ENCODE data around the gene RIT2. TPM values are rescaled to one million over a fixed set of nuclear protein-coding genes. Genes with fewer than 3 reads are reported as not detected.

RIT2 gene
- total RNA-seq: 21.8 TPM

DNA sequence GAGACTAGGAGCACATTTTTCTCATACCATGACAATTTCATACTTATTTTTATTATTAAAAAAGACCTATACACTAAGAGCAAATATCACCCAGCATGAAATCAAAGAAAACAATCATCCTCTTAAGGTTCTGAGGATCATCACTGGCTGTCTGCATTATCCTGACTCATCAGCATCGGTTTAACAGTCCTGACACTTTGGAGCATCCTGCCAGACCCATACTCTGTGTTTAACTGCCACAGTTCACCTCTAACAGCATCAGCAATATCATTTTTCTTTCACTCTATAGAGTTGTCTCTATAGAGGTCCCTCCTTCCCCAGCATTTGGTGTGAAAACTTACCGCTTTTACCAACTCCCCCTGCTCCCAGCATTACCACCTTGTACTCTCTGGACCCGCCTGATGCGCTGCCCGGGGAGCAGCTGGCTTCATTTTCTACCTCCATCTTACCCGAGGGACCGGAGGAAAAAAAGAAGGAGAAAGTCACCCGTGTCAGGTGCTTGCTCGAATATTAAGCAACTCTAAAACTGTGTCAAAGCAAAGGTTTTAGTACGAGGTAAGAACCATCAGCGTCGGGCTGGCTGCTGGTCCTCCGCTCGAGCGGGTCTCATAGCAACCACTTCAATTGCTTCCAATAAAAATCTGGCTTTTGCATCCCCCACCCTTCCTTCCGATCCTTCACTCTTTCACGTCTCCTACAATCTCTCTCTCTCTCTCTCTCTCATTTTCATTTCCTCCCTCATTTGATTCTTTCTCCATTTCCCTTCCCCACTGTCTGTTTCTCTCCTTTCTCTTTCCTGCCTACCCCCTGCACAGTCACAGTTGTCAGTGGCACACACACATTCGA is at the start of gene RIT2:
TSS of gene RIT2 (minus strand) at position 610 of the 846 bp plus-strand sequence.
- DNase-seq: no peak

DNA sequence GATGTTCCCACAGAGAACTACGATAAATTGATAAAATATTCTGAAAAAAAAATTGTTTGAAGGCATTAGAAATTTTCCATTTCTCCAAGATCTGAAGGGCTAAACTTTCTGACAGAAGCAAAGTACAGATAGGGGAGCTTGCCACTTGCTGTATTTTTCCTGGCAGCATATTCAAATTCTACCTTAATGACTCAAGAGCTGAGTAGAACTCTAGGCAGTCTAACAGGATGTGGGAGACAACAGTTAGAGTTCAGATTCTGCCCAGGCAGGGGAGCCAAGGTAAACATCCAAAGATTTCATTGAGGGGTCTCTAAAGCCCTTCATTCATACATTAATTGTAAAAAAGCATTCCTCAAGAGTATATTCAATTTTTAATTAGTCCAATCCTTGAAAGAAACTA is 46.0 kb upstream of the RIT2 start:
- no peak for DNase-seq

DNA sequence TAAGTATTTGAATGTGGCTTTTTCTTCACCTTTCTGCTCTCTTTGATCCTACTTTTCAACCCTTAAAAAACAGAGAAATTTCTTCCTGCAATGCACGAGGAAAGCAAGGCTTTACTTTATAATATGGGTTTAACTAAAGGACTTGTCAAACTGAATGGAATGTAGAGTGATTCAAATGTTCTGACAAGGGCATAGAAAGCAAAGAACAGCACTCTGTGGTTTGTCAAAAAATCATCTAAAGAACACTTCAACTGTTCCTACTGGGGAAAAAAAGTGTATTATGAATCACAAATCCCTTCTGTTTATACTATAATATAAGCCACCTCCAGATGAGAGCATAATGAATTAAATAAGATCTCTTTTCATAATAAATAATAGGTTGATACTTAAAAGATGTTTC is 45.0 kb upstream of the RIT2 start:
- no peak for DNase-seq

DNA sequence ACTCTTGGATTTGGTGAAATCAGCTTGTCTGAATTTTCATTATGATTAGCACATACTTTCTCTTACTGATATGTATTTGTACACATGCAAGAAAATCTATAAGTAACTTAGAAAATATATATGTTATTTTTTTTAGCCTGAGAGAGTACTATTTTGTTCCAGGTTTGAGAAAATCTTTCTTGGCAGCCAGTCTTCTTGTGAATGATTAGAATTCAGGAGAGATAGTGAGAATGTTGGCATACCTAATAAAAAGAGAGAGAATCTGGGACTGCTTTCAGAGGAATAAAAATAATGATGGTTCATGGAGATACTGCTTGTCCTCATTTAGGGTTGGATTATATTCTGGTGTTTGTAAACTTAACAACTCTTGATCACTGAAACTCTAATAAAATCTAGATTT is 44.4 kb upstream of the RIT2 start:
- DNase-seq: no peak

DNA sequence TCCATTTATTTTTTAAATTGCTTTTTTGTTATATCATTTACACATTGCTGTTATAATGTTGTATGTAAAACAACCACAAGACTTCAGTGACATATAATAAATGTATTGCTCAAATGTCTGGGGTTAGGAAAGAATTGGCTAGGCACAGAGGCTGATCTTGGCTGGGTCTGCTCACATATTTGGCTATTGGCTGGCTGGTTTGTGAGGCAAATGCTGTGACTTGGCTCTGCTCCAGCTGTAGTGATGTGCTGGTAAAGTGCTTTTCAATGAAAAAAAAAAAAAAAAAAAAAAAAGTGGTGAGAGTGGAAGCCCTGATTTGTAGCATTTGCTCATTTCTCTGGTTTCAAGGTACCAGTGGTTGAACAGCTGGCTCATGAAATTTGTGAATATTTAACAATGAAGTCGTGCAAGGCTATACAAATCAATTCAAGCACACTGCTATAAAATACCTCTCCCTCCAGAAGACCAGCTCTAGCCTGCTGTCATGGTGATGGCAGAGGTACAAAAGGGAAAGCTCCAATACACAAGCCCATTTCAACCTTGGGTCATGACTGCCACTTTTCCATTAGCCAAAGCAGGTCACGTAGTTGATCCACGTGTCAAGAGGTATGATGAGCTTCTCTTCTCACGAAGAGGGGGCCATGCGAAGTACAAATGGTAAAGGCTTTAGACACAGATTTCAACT is 43.7 kb upstream of the RIT2 start:
- DNase-seq: no peak

DNA sequence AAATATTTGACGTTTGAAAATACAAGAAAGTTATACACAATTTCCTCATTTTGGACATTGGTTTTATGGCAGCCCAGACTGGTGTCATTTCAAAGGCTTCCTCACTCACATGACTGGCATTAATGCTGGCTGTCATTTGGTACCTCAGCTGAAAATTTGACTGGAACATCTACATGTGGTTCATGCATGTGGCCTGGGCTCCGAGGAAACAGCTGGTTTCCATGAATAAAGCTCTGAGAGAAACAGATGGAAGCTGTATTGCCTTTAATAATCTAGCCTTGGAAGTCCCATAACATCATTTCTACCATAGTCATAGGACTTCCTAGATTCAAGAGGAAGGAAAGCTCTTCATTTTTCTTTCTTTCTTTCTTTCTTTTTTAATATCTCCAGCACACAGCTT is 42.9 kb upstream of the RIT2 start:
- no peak for DNase-seq

DNA sequence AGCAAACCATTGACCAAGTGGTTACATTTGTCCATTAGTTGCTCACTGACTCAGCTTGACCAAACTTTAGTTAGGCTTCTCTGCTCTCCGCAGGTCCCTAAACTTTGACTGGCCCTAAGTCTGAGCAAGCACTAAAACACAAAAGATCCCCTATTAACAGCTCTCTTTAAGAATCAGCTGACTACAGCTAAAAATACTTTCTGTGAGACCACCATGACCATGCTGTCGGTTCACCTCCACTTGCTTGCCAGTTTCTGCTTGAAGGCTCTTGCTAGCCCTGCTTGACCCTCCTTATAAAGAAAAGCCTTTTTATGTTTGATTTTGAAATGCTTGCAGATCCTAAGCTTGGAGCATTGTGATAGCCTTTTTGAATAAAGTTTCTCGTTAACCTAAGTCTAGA is 40.4 kb upstream of the RIT2 start:
- DNase-seq: no peak

DNA sequence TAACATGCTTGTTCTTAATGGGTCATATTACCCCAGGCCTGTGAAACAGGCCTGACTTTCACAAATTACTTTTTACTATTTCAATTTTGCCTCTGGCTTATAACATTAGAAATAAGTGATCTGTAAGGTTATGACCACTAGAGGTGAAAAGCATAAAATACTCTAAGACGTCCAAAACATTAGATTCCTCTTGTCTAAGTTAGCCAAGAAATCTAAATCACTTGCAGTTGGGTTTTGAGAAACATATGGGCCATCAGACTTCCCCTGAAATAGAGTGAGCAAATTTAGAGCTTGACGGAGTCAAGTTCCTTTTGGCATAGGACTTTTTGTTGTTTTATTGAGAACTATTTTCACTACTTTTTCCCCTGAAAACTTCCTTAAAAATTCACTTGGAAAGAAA is 32.7 kb upstream of the RIT2 start:
- no peak for DNase-seq

DNA sequence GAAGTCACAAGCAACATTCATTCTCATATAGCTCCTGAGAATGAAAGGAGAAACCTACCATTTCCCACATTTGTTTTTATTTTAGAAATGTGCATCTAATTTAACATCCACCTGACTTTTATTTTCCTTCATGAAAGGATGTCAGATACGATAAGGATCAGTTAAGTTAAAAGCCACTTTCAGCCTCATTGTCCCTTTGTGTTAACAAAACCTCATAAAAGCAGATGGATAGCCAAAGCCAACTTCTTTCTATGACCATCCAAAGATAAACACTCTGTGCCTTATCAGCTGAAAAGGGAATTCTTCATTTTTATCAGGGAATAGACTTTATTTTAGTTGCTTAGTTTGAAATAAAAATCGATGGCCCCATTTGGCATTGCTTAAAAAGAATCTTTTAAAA is 25.7 kb upstream of the RIT2 start:
- no peak for DNase-seq

DNA sequence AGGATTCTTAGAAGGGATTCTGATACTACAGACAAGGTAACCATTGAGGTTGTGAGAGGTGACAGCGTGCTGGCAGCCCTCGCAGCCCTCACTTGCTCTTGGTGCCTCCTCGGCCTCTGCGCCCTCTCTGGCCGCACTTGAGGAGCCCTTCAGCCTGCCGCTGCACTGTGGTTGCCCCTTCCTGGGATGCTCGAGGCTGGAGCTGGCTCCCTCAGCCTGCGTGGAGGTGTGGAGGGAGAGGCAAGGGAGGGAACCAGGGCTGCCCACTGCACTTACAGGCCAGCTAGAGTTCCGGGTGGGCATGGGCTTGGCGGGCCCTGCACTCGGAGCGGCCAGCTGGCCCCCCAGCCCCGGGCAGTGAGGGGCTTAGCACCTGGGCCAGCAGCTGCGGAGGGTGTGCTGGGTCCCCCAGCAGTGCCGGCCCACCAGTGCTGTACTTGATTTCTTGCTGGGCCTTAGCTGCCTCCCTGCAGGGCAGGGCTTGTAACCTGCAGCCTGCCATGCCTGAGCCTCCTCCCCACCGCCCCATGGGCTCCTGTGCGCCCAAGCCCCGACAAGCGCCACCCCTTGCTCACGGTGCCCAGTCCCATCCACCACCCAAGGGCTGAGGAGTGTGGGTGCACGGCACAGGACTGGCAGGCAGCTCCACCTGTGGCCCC is 23.9 kb upstream of the RIT2 start:
- DNase-seq: no peak

DNA sequence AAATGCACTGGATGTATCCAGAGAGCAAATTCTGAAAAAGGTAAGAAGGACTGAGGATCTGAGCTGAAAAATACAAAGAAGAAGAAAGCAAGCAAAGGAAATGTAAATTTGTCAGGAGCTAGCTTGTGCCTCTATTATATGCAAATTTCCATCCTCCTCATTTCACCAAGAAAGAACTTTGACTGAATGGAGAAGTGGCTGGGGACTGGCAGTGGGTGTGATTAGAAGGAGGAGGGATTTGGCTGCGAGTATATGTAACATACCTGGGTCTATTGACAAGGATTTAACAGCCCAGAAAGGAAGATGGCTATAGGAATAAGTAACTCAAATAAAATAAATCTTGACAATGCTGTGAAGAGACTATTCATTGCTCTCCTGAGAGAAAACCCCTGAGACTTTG is 19.4 kb upstream of the RIT2 start:
- DNase-seq: no peak

DNA sequence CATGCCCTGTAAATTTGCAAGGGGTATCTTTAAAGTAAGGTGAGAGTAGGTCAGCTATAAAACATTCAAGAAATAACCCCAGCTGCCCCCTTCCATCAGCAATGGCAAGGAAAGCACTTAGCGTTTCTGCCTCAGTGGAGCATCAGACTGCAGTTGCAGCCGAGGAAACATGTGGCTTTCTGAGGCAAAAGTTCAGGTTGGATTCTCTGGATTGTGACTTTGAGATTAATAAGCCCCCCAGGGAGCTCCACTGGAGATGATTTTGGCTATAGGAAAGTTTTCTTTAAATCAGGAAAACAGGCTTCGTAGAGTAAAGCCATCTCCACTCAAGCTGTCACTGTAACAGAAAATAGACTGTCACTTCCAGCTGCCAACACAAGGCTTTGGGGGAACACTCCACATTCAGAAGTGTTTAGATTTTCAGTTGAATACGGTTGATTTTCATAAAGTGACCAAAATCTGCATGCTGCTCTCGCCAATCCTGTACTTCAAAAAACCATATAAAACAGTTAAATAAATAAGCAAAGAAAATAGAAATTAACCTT is 15.3 kb upstream of the RIT2 start:
- DNase-seq: no peak

DNA sequence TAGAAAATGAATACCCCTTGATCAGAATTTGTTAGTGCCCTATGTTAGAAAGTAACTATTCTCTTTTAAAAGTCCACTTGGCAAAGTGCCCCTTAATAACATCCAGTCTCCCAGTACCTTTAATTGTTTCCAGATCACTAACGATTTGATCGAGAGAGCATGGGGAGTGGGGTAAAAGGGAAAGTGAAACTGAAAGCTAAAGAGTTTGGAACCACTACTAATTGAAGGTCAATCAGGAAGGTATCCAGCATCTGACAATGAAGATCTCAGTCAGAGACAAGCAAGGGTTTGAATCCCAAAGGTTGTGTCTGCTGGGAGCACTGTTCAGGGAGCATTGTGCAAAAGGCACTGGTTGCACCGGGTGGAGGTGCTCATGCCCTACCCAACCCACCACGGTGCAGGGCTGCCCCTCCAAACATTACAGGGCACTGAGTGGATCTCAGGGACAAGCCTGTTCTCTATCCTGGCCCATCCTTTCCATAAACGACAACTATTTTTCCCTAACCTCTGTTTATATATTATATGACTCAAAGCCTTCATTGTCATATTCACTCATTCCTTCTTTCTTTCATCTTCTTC is 14.6 kb upstream of the RIT2 start:
- DNase-seq: no peak

DNA sequence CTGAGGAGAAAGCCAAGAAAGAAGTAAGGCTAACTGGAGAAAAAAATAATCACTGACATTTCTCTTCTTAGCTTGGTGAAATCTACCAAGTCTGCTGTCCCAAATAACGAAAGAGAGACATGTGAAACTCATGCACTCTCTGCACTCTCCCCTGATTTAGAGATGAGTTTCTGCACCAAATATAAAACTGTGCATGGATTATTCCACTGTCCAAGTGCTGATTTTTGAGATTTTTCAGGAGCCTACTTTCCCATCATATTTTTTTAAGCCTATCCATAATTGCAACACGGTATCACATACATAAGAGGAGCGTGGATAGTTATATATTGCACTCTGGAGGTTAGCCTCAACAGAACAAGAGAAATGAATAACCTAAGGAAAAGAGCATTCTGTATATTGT is 10.0 kb upstream of the RIT2 start:
- DNase-seq: no peak

DNA sequence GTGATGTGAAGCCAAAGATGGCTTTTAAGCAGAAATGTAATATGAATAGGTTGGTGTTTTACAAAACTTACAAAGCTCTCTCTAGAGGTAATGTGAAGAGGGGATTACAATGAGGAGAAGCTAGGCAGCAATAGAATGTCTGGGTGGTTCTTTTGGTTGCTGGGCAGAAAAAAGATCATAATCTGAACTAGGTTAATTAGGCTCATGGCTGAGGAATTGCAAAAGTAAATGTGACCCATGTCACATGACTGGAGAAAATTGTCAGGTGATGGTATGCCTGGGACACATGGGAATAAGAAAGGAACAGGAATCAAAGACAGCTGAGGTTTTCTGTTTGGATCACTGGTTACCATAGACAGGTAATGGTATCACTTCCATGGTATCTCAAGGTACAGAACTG is 7.5 kb upstream of the RIT2 start:
- DNase-seq: no peak

DNA sequence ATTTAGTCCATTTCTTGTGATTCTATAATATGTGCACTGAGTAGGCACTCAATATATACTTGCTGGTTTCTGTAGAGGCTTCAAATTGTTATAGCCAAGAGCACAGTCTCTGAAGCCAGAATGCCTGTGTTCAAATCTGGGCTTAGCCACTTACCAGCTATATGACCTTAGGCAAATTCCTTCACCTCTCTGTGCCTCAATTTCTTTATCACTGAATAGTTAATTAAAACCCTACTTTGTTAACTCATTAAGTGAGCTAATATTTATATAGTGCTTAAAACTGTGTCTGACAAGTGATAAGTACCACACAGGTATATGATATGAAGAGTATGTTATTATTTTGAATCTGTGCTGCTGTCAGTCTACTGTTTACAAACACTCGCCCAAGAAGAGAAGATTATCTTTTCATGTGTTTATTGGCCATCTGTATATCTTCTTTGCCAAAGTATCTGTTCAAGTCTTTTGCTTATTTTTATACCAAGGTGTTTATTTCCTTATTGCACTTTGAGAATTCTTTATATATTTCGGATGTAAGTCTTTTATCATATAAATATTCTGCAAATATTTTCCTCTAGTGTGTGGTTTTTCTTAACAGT is 1.3 kb upstream of the RIT2 start:
- no peak for DNase-seq

DNA sequence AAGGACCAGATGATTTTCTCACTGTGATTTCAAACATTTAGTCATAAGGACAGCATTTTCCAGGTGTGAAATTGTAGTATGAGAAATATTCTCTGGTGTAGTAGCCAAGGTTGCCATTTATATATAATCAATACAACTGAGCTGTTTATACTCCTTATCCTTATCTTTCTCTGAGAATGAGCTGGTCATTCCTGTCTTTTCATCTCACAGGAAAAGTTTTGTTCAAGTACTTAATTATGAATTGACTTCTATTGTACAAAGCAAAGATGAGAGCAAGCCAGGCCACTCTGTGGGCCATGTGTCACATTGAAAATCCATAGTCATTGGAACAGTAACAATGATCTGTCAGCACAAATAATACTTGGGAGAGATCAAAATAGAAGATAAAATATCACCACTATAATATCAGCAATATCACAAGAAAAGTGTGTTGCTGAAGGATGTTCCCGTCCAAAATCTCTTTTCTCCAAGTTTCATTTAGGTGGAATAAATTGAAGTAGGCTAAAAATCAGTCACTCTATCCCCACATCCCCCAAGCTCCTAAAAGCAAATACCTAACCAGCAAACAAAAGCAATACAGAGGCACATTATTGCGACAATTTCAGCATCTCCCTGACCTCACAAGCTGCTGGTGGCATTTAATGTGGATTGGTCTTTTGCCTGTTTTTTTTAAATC is 2.1 kb downstream of the RIT2 start:
- DNase-seq: no peak

DNA sequence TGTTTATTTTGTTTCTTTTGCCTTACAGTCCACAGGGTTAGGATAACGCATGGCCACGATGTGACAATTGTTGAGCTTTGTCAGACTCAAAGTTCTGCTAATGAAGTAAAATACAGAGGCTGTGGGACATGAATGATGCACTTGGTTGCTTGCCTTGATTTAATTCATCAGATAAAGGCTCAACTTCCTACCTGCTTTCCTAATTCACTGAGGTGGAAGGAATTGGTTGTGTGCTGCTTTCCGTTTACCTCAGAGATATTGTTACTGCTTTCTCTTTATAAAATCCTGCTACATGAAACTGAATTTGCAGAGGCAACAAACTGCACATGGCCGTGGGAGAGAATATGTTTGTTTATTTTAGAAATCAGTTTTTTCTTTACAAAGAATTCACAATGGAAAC is 6.6 kb downstream of the RIT2 start:
- DNase-seq: no peak

DNA sequence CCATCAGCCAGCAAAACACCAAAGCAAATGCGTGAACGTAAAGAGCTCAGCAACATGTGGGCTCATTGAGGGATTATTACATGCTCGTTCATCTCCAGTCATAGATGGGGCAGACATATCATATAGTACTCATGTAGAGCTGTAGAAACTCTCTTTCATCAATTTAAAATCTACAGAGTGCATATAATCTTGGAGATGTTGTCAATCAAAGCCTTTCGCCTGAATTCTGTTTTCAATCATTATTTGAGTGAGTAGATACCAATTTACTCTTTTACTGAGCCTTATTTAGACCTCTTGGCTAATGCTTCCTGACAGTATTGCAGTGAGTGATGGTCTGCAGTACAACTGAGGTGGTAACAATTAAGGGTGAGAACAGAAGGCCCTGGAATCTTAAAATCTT is 7.0 kb downstream of the RIT2 start:
- DNase-seq: no peak

DNA sequence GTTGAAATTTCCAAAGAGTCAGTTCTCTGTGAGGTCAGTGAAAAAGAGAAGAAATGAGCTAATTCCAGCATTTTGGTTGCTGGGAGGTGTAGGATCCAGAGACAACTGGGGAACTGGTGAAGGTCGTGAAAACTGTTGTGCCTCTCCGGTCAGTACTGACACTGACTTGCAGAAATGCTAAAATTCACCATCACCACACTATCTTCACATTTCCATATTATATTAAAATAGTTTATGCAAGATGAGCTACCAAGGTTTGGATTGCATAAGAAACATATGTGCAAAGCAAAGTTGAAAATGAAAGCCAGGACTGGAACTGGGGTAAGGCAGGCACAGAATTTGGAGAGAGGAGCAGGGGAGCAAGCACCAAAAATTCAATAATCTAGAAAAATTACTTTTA is 21.8 kb downstream of the RIT2 start:
- DNase-seq: no peak

DNA sequence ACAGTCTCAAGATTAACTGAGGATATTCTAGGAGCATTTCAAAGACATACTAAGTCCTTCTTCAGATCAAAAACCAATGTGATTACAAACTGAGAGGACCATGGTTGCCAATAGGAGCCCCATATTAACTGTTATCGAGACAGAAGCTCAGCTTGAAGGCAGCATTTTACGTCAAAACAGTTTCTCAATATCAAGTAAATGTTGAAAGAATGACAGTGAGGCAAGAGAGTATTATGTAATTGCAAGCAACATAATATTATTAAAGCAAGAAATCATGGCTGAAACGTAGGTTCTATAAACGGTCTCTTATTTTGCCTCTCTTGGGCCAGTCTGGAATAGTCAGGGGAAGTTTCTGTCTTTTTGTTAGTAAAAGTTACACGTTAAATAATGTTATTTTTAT is 22.9 kb downstream of the RIT2 start:
- no peak for DNase-seq

DNA sequence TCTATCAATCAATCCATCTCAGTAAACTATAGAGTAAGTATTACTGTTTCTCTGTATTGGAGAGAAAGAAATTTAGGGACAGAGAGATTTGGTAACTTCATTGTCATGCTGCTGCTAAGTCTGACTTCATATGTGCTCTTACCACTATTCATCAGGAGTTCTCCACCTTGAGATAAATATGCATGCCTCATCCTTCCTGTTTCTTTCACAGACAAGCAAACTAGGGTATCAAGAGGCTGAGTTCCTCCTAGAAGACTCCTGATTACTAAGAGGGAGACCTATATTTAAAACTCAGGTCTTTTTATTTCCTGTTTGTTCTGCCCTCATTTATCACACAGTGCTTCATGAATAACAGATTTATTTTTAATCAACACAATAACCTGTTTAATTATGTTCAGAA is 34.1 kb downstream of the RIT2 start:
- DNase-seq: no peak
